Right renal cortex interstitium (tissue), 3 donors: ENCODE measurements around the gene DLG5. TPM values are rescaled to one million over a fixed set of nuclear protein-coding genes. Genes with fewer than 3 reads are reported as not detected.

Source experiments
- DNase-seq, 3 donors: peaks; one replicate each; pipeline ENCODE4 v3.0.0-alpha.2; 2013; ENCODE audit warnings: low read depth in 3 of 3, low spot score in 2 of 3
- polyA plus RNA-seq, 3 donors: library from polyadenylated mRNA; unstranded; fragments of 120-200 nt; gene quantifications; one replicate each; pipeline ENCODE4 v1.2.1, GENCODE V29; 2013; ENCODE audit not compliant: insufficient read length in 3 of 3

DLG5 gene
- polyA plus RNA-seq, 3 donors, result 35.7 to 39.1 (median 37.7) TPM

GRCh38 chr10:77872151-77872946 is 54.2 kb downstream of the DLG5 start:
- DNase-seq, result no peak

- DNase-seq, result no peak
Measured at GRCh38 chr10:77869626-77870420, 56.7 kb downstream of the DLG5 start.

- no peak for DNase-seq
Measured at GRCh38 chr10:77868523-77868922, 58.0 kb downstream of the DLG5 start.

GRCh38 chr10:77867124-77867719 is 59.3 kb downstream of the DLG5 start:
- DNase-seq, result no peak

GRCh38 chr10:77866598-77866997 is 60.0 kb downstream of the DLG5 start:
- DNase-seq, result no peak

GRCh38 chr10:77865580-77866324 is 60.8 kb downstream of the DLG5 start:
- DNase-seq, result no peak

- no peak for DNase-seq
Measured at GRCh38 chr10:77864151-77864851, 62.3 kb downstream of the DLG5 start.

GRCh38 chr10:77863446-77863845 is 63.1 kb downstream of the DLG5 start:
- DNase-seq, result no peak

- no peak for DNase-seq
Measured at GRCh38 chr10:77862595-77862994, 64.0 kb downstream of the DLG5 start.

GRCh38 chr10:77861366-77861765 is 65.2 kb downstream of the DLG5 start:
- DNase-seq, result no peak

GRCh38 chr10:77859865-77860282 is 66.7 kb downstream of the DLG5 start:
- no peak for DNase-seq

- no peak for DNase-seq
Measured at GRCh38 chr10:77859200-77859864, 67.2 kb downstream of the DLG5 start.

GRCh38 chr10:77857272-77857671 is 69.3 kb downstream of the DLG5 start:
- no peak for DNase-seq

GRCh38 chr10:77856566-77856965 is 70.0 kb downstream of the DLG5 start:
- no peak for DNase-seq

- no peak for DNase-seq
Measured at GRCh38 chr10:77855404-77856155, 71.0 kb downstream of the DLG5 start.

- no peak for DNase-seq
Measured at GRCh38 chr10:77854115-77854514, 72.4 kb downstream of the DLG5 start.

GRCh38 chr10:77853256-77853655 is 73.3 kb downstream of the DLG5 start:
- DNase-seq, result no peak

GRCh38 chr10:77850620-77851231 is 75.8 kb downstream of the DLG5 start:
- DNase-seq, result no peak
